SH-SY5Y (cell line): ENCODE results near the gene C2orf69.

Source experiments
- GATA2 ChIP-seq: IDR thresholded peaks from 2 replicates; pipeline ENCODE4 v1.6.1; 2011; ENCODE audit warnings: mild to moderate bottlenecking, low read depth, low read length
- GATA3 ChIP-seq: IDR thresholded peaks from 2 replicates; pipeline ENCODE4 v1.6.1; 2011; ENCODE audit warnings: low read depth, mild to moderate bottlenecking, low read length, moderate library complexity

Gene C2orf69

GRCh38 chr2:199911052-199911876 is at the start of gene C2orf69:
Gene C2orf69, plus strand, starts transcription at chr2:199911293. Its CDS starts 146 bp downstream, at chr2:199911439.
- TF ChIP-seq GATA3 (no peak), GATA2 (0 out of 2 replicates have a peak, but pooled peaks have one; percentile 14)

- TF ChIP-seq GATA3 (no peak), GATA2 (no peak)
These were observed 48.3 kb upstream of the C2orf69 start for GRCh38 chr2:199862788-199863187.

GRCh38 chr2:199865905-199866304 is 45.2 kb upstream of the C2orf69 start:
- TF ChIP-seq GATA2: no peak
- TF ChIP-seq GATA3: no peak

- TF ChIP-seq GATA3 (no peak), GATA2 (no peak)
These were observed 42.5 kb upstream of the C2orf69 start for GRCh38 chr2:199868431-199869226.

- TF ChIP-seq GATA2 (no peak), GATA3 (no peak)
These were observed 41.9 kb upstream of the C2orf69 start for GRCh38 chr2:199869227-199869541.

GRCh38 chr2:199869653-199870052 is 41.4 kb upstream of the C2orf69 start:
- TF ChIP-seq GATA2 (no peak), GATA3 (no peak)

GRCh38 chr2:199870581-199870980 is 40.5 kb upstream of the C2orf69 start:
- TF ChIP-seq GATA2: no peak
- TF ChIP-seq GATA3: no peak

- TF ChIP-seq GATA2: no peak
- TF ChIP-seq GATA3: no peak
These were observed 36.9 kb upstream of the C2orf69 start for GRCh38 chr2:199874209-199874608.

GRCh38 chr2:199875400-199875799 is 35.7 kb upstream of the C2orf69 start:
- TF ChIP-seq GATA2: no peak

- TF ChIP-seq GATA2: no peak
- no peak for TF ChIP-seq GATA3
These were observed 28.4 kb upstream of the C2orf69 start for GRCh38 chr2:199882667-199883066.

GRCh38 chr2:199883474-199884212 is 27.4 kb upstream of the C2orf69 start:
- no peak for TF ChIP-seq GATA2
- no peak for TF ChIP-seq GATA3

- TF ChIP-seq GATA3: no peak
- TF ChIP-seq GATA2: no peak
These were observed 15.7 kb upstream of the C2orf69 start for GRCh38 chr2:199895406-199895805.

- TF ChIP-seq GATA2 (no peak), GATA3 (no peak)
These were observed 14.5 kb upstream of the C2orf69 start for GRCh38 chr2:199896617-199897016.

- TF ChIP-seq GATA2: no peak
- TF ChIP-seq GATA3: no peak
These were observed 9.2 kb upstream of the C2orf69 start for GRCh38 chr2:199901942-199902341.
